Heart left ventricle (tissue), 13 donors: Measurements from ENCODE around the gene BNIP1.

Source experiments
- CTCF ChIP-seq, 12 donors: fragments of 200-600 bp; sonication (generic) in 4 of 12; IDR thresholded peaks; one replicate each; pipeline versions ENCODE4 v1.5.0 to v1.8.0; 2018 to 2022; ENCODE audit warnings: antibody characterized with exemption in 12 of 12, mild to moderate bottlenecking in 5 of 12
- POLR2A ChIP-seq, 2 donors: fragments of 450-650 bp; IDR thresholded peaks; one replicate each; pipeline ENCODE4 v1.6.1; 2017; ENCODE audit warnings: antibody characterized with exemption in 2 of 2, mild to moderate bottlenecking in 2 of 2, moderate library complexity in 2 of 2
- donor health status: ischemic (EF 13 %, LVEDD 7.1; RV severe dilation, severe dysfunction).
- donor health status: DM: no; HTN: yes; CAD: no.
- donor health status: DM: no; HTN: no; CAD: no.
- donor health status: ischemic (EF 25% LVEDD 6.9; RV normal size, moderate dysfunction).
- donor health status: ischemic (EF 25% LVEDD 5.7; RV mildly dilated, moderate dysfunction).
- donor health status: ischemic (EF 35%, LVEDD 5.7; RV mildly dilated, moderate dysfunction).
- donor health status: nonischemic (EF 11% LVEDD 7.7; RV severe dilation, severe dysfunction).
- donor health status: DM: yes; HTN: yes; CAD: no.
- donor health status: PGD.
- donor health status: ischemic (EF 29% LVEDD 5.4; RV normal size, mild dysfunction).
- donor health status: nonischemic (EF 23%, LVEDD 6.1; RV moderate dilation, normal function).

DNA sequence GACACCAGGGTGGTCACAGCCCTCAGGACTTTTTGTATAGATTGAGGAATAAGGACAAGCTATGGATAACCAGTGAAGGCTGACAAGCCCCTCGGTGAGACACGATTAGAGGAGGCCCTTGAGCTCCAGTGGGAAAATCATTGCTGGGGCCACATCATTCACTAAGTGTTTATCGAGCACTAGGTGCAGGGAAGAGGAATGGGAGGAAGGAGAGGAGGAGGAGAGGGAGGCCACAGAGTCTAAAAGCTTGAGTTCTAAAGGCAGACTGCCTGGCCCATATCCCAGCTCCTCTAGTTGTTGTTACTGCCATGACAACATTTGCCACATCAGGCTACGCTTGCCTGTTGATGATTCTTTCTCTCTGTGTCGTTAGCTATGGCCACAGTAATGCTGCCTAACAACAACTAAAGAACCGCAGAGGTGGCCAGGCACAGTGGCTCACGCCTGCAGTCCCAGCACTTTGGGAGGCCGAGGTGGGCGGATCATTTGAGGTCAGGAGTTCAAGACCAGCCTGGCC lies 53.1 kb downstream of the BNIP1 start:
- TF ChIP-seq POLR2A (IDR thresholded peaks at IDR 0.05) (no peak), CTCF (IDR thresholded peaks at IDR 0.05) (no peak)
